PC-9 (cell line): ENCODE results near the gene TMEM116. TPM values are rescaled to one million over a fixed set of nuclear protein-coding genes. Genes with fewer than 3 reads are reported as not detected.

ENCODE experiments used
- BruUV-seq: library from RNA; stranded (reverse); fragments of 400-500 nt; replicated peaks from 2 replicates; lab custom pipeline; 2021; lab: Mats Ljungman, UMichigan
- CTCF ChIA-PET: fragments of 300-600 bp; sonication (Branson Sonifier 250); formaldehyde crosslinking; loops from one replicate; lab custom pipeline; 2022; ENCODE audit warnings: antibody characterized with exemption; lab: Charles Lee
- POLR2A ChIA-PET: fragments of 300-600 bp; sonication (Branson Sonifier 250); formaldehyde crosslinking; loops from one replicate; lab custom pipeline; 2022; ENCODE audit warnings: antibody characterized with exemption; ENCODE audit not compliant: unreplicated experiment; lab: Charles Lee
- DNase-seq, 2 experiments: peaks; one replicate each; pipeline versions ENCODE4 v3.0.0 to v3.0.0-alpha.2; 2015 to 2022; ENCODE audit warnings: mixed read lengths in 1 of 2
- H2AFZ ChIP-seq: fragments of 200-600 bp; sonication (generic); 2 replicates; pipeline ENCODE4 v1.8.1; 2017; ENCODE audit warnings: antibody characterized with exemption
- H3F3A ChIP-seq: fragments of 200-600 bp; sonication (generic); 2 replicates; pipeline ENCODE4 v1.8.1; 2017; ENCODE audit warnings: antibody characterized with exemption, mild to moderate bottlenecking, low read depth; ENCODE audit not compliant: insufficient read depth
- H3K27ac ChIP-seq: fragments of 200-600 bp; sonication (generic); 2 replicates; pipeline ENCODE4 v1.6.1; 2016; ENCODE audit warnings: mixed run types
- H3K27me3 ChIP-seq: fragments of 200-600 bp; sonication (generic); 2 replicates; pipeline ENCODE4 v1.6.1; 2016; ENCODE audit warnings: low read depth, mixed run types; ENCODE audit not compliant: insufficient read depth
- H3K36me3 ChIP-seq: fragments of 200-600 bp; sonication (generic); 2 replicates; pipeline ENCODE4 v1.6.1; 2016; ENCODE audit warnings: low read depth, mixed run types
- H3K4me1 ChIP-seq: fragments of 200-600 bp; sonication (generic); replicated peaks from 2 replicates; pipeline ENCODE4 v1.6.1; 2016; ENCODE audit warnings: mixed run types; ENCODE audit not compliant: insufficient read depth
- H3K4me2 ChIP-seq: fragments of 200-600 bp; sonication (generic); 2 replicates; pipeline ENCODE4 v1.6.1; 2017; ENCODE audit warnings: mixed run types
- H3K4me3 ChIP-seq: fragments of 200-600 bp; sonication (generic); 2 replicates; pipeline ENCODE4 v1.6.1; 2016; ENCODE audit warnings: mixed run types
- H3K79me2 ChIP-seq: fragments of 200-600 bp; sonication (generic); 2 replicates; pipeline ENCODE4 v1.6.1; 2017; ENCODE audit warnings: low read depth, mixed run types
- H3K9me2 ChIP-seq: fragments of 200-600 bp; sonication (generic); 2 replicates; pipeline ENCODE4 v1.8.1; 2017; ENCODE audit warnings: mild to moderate bottlenecking; ENCODE audit not compliant: insufficient read depth
- H3K9me3 ChIP-seq: fragments of 200-600 bp; sonication (generic); 2 replicates; pipeline ENCODE4 v1.8.1; 2016; ENCODE audit warnings: low read depth; ENCODE audit not compliant: insufficient read depth
- H4K20me1 ChIP-seq: fragments of 200-600 bp; sonication (generic); 2 replicates; pipeline ENCODE4 v1.8.1; 2017; ENCODE audit not compliant: insufficient read depth
- EZH2 ChIP-seq: fragments of 200-600 bp; sonication (generic); IDR thresholded peaks from 2 replicates; pipeline ENCODE4 v1.8.0; 2017; ENCODE audit warnings: antibody characterized with exemption, low read depth
- intact Hi-C: fragments of 100-400 bp; cut with micrococcal nuclease; formaldehyde crosslinking; loops from one replicate; pipeline ENCODE4 v1.10.0; 2022; ENCODE audit not compliant: unreplicated experiment
- total RNA-seq: library from RNA; stranded (reverse); gene quantifications from 2 replicates; pipeline ENCODE4 v1.2.3, GENCODE V29; 2021
- TF ChIP-seq, protein P1 (sequence below): fragments of 200-600 bp; sonication (generic); conservative IDR thresholded peaks from 2 replicates; pipeline ENCODE4 v1.6.1; 2017; ENCODE audit warnings: mixed run types, antibody characterized with exemption, mild to moderate bottlenecking, moderate library complexity

Gene TMEM116
- total RNA-seq, 1 experiment from 2014 or later, result 21.9 TPM

DNA sequence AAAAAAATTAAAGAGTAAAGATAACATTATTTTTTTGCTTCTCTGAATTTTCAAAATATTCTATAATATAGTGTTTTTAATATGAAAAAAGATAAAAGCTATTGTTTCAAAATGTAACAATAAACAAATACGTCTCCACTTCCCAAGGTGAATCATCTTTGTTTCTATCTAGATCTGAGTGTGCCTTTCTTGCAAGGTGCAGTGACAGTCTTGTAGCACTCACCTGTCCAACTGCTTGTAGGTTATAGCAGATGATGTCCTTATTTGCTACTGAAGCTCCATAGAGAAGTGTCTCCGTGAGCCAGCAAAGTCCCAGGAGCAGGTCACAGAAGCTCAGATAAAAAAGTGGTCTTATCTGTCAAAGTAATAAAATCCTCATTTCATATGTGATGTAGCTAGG, 21.4 kb downstream of the TMEM116 start:
- POLR2A ChIA-PET, result no interaction called here
- intact Hi-C loops, result no loop called here
- H3K36me3 ChIP-seq, result no peaks in the 10 kb centered on the region
- H3K79me2 ChIP-seq, result no peaks in the 10 kb centered on the region
- H3K4me3 ChIP-seq, result no peak overlapping the region
- H3K4me1 ChIP-seq, result peaks cover 21% of the 10 kb centered on the region
- H3F3A ChIP-seq, result peaks cover 11% of the 10 kb centered on the region
- TF ChIP-seq, protein P1, sequence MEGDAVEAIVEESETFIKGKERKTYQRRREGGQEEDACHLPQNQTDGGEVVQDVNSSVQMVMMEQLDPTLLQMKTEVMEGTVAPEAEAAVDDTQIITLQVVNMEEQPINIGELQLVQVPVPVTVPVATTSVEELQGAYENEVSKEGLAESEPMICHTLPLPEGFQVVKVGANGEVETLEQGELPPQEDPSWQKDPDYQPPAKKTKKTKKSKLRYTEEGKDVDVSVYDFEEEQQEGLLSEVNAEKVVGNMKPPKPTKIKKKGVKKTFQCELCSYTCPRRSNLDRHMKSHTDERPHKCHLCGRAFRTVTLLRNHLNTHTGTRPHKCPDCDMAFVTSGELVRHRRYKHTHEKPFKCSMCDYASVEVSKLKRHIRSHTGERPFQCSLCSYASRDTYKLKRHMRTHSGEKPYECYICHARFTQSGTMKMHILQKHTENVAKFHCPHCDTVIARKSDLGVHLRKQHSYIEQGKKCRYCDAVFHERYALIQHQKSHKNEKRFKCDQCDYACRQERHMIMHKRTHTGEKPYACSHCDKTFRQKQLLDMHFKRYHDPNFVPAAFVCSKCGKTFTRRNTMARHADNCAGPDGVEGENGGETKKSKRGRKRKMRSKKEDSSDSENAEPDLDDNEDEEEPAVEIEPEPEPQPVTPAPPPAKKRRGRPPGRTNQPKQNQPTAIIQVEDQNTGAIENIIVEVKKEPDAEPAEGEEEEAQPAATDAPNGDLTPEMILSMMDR, result no peak
- TF ChIP-seq EZH2, result no peak
- no peaks in the 10 kb centered on the region for H3K9me3 ChIP-seq
- no peak overlapping the region for H3K27ac ChIP-seq
- H3K27me3 ChIP-seq, result no peaks in the 10 kb centered on the region
- no TSS peak for BruUV-seq
- CTCF ChIA-PET, result no interaction called here
- DNase-seq, result no peak
- H4K20me1 ChIP-seq, result no peaks in the 10 kb centered on the region
- H2AFZ ChIP-seq, result no peak overlapping the region
- H3K9me2 ChIP-seq, result no peaks in the 10 kb centered on the region
- no peak overlapping the region for H3K4me2 ChIP-seq

DNA sequence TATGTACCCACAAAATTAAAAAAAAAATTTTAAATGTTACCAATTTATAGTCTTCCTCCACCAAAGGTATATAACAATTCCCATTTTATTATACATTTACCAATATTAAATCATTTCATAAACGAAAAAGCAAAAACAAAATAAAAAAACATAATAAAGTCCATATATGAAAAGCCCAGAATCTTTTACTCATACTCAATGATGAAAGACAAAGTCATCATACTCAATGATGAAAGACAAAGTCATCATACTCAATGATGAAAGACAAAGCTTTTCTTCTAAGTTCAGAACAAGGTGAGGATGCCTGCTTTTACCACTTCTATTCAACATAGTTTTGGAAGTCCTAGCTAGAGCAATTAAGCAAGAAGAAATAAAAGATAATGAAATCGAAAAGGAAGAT, 28.1 kb downstream of the TMEM116 start:
- Histone ChIP-seq H3K9me3 (no peaks in the 10 kb centered on the region), H3K27me3 (no peaks in the 10 kb centered on the region), H3K36me3 (no peaks in the 10 kb centered on the region), H3K4me1 (no peaks in the 10 kb centered on the region), H3K4me3 (no peak overlapping the region), H3K9me2 (no peaks in the 10 kb centered on the region), H4K20me1 (no peaks in the 10 kb centered on the region; the same call in 1 of the 2 replicates), H2AFZ (no peak overlapping the region), H3K27ac (no peak overlapping the region), H3K4me2 (no peak overlapping the region), H3F3A (no peaks in the 10 kb centered on the region), H3K79me2 (no peaks in the 10 kb centered on the region)
- ChIA-PET CTCF (no interaction called here), POLR2A (interaction anchor here (0.6 kb wide), 1 partner anchor 25 kb away, joined by 4 read pairs; no protein-coding TSS in a partner anchor)
- no TSS peak for BruUV-seq
- intact Hi-C loops, result no loop called here
- DNase-seq, result no peak
- TF ChIP-seq, protein P1, result no peak
- TF ChIP-seq EZH2, result no peak

DNA sequence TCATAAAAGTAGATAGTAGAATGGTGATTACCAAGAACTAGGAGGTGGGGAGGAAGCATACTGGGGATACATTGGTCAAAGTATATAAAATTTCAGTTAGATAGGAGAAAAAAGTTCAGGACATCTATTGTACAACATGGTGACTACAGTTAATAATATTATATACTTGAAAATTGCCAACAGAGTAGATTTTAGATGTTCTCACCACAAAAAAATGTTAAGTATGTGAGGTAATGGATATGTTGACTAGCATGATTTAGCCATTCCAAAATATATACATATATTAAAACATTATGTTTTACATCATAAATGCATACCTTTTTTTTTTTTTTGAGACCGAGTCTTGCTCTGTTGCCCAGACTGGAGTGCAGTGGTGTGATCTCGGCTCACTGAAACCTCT, 31.0 kb downstream of the TMEM116 start:
- Histone ChIP-seq H3K27ac (no peak overlapping the region), H3K4me1 (0 out of 2 replicates have a peak, but pooled peaks cover under 1% of the 10 kb centered on the region), H3F3A (no peaks in the 10 kb centered on the region), H3K9me2 (no peaks in the 10 kb centered on the region), H2AFZ (no peak overlapping the region), H3K27me3 (no peaks in the 10 kb centered on the region), H4K20me1 (no peaks in the 10 kb centered on the region; the same call in 1 of the 2 replicates), H3K36me3 (no peaks in the 10 kb centered on the region), H3K4me2 (no peak overlapping the region), H3K9me3 (no peaks in the 10 kb centered on the region), H3K4me3 (no peak overlapping the region), H3K79me2 (no peaks in the 10 kb centered on the region)
- no peak for TF ChIP-seq EZH2
- TF ChIP-seq, protein P1, result no peak
- no TSS peak for BruUV-seq
- POLR2A ChIA-PET, result no interaction called here
- intact Hi-C loops, result no loop called here
- no peak for DNase-seq
- CTCF ChIA-PET, result no interaction called here
